Activated T-cell treated with anti-CD3 and anti-CD28 coated beads for 1 hour (primary cell): ENCODE measurements around the gene CYP21A2.
"Not testable (repeated sequence)": the region's sequence is repeated elsewhere in the genome, so short reads cannot be mapped to it uniquely, and the experiment has no call there.

Experiments
- DNase-seq: peaks from one replicate; pipeline ENCODE4 v3.0.0-alpha.2; 2020; ENCODE audit warnings: low read depth

Gene CYP21A2

GRCh38 chr6:32037598-32038524 is at the start of gene CYP21A2:
CYP21A2 (plus strand) TSS chr6:32038415; CDS start chr6:32038423, 8 bp downstream.
- DNase-seq, result not testable (repeated sequence)

- not testable (repeated sequence) for DNase-seq
Measured at GRCh38 chr6:31989363-31989762, 48.9 kb upstream of the CYP21A2 start.

GRCh38 chr6:31994421-31994820 is 43.8 kb upstream of the CYP21A2 start:
- DNase-seq, result not testable (repeated sequence)

GRCh38 chr6:31996385-31996784 is 41.8 kb upstream of the CYP21A2 start:
- not testable (repeated sequence) for DNase-seq

GRCh38 chr6:32002546-32003268 is 35.5 kb upstream of the CYP21A2 start:
- DNase-seq, result not testable (repeated sequence)

GRCh38 chr6:32003301-32003700 is 34.9 kb upstream of the CYP21A2 start:
- not testable (repeated sequence) for DNase-seq

- DNase-seq, result not testable (repeated sequence)
Measured at GRCh38 chr6:32004393-32004792, 33.8 kb upstream of the CYP21A2 start.

GRCh38 chr6:32004864-32005537 is 33.2 kb upstream of the CYP21A2 start:
- not testable (repeated sequence) for DNase-seq

- DNase-seq, result not testable (repeated sequence)
Measured at GRCh38 chr6:32005538-32005880, 32.7 kb upstream of the CYP21A2 start.

GRCh38 chr6:32005991-32006529 is 32.2 kb upstream of the CYP21A2 start:
- DNase-seq, result not testable (repeated sequence)

GRCh38 chr6:32007086-32007485 is 31.1 kb upstream of the CYP21A2 start:
- not testable (repeated sequence) for DNase-seq

- DNase-seq, result not testable (repeated sequence)
Measured at GRCh38 chr6:32008037-32008436, 30.2 kb upstream of the CYP21A2 start.

GRCh38 chr6:32008616-32009015 is 29.6 kb upstream of the CYP21A2 start:
- not testable (repeated sequence) for DNase-seq

- DNase-seq, result not testable (repeated sequence)
Measured at GRCh38 chr6:32009537-32009936, 28.7 kb upstream of the CYP21A2 start.

- DNase-seq, result not testable (repeated sequence)
Measured at GRCh38 chr6:32010856-32011530, 27.2 kb upstream of the CYP21A2 start.

GRCh38 chr6:32012941-32013617 is 25.1 kb upstream of the CYP21A2 start:
- not testable (repeated sequence) for DNase-seq

- not testable (repeated sequence) for DNase-seq
Measured at GRCh38 chr6:32013738-32014137, 24.5 kb upstream of the CYP21A2 start.

- DNase-seq, result not testable (repeated sequence)
Measured at GRCh38 chr6:32014547-32014946, 23.7 kb upstream of the CYP21A2 start, which contains the start of gene C4B. C4B (plus strand) TSS chr6:32014795; CDS start chr6:32014846, 51 bp downstream.

- not testable (repeated sequence) for DNase-seq
Measured at GRCh38 chr6:32022100-32022499, 16.1 kb upstream of the CYP21A2 start.

GRCh38 chr6:32028631-32029030 is 9.6 kb upstream of the CYP21A2 start:
- DNase-seq, result not testable (repeated sequence)

- not testable (repeated sequence) for DNase-seq
Measured at GRCh38 chr6:32029553-32029952, 8.7 kb upstream of the CYP21A2 start.
